B cell (primary cell): ENCODE data around the gene BABAM2.

Experiments
- EZH2 ChIP-seq: IDR thresholded peaks from 2 replicates; pipeline ENCODE4 v1.6.1; 2012; ENCODE audit warnings: borderline replicate concordance, low read depth, mild to moderate bottlenecking, moderate library complexity, low read length; ENCODE audit not compliant: insufficient read depth, poor library complexity, severe bottlenecking
- TF ChIP-seq, protein P1 (sequence below): fragments of 200-600 bp; IDR thresholded peaks from one replicate; pipeline ENCODE4 v1.8.0; 2022; ENCODE audit warnings: antibody characterized with exemption, mild to moderate bottlenecking

DNA sequence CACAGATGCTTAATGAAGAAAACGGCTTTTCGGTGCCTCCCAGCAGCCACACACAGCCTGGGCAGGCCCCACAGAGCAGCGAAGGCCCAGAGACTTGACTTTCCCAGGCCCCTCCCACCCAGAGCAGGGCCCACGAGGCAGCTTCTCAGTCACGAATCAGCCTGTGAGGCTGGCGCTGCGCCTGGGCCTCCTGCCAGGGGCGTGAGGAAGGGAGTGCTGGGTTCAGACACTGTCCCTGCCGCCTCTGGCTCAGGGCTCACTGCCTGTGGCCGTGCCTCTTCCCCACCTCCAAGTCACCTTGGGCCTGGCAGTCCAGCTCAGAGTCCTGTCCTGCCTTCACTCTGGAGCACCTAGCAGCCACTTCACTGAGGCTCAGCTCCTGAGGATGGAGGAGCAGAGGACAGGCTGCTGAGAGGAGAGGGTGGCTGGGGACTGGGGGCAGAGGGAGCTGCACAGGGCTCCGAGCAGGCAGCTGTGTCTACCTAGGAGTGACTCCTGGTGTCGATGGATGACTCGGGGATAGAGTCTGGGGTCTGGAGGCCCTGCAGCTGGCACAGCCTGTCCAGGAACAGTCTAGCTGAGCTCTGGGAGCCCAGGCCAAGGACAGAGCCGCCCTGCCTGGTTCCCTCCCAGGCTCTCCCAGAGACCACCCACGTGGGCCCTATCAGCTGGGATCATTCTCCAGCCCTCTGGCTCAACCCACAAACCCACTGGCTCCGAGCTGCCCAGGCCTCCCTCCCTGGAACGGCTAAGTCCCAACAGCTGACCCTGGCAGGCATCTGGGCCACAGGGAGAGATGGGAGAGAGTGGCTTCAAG is 465.8 kb downstream of the BABAM2 start:
- no peak for TF ChIP-seq EZH2
- TF ChIP-seq, protein P1, sequence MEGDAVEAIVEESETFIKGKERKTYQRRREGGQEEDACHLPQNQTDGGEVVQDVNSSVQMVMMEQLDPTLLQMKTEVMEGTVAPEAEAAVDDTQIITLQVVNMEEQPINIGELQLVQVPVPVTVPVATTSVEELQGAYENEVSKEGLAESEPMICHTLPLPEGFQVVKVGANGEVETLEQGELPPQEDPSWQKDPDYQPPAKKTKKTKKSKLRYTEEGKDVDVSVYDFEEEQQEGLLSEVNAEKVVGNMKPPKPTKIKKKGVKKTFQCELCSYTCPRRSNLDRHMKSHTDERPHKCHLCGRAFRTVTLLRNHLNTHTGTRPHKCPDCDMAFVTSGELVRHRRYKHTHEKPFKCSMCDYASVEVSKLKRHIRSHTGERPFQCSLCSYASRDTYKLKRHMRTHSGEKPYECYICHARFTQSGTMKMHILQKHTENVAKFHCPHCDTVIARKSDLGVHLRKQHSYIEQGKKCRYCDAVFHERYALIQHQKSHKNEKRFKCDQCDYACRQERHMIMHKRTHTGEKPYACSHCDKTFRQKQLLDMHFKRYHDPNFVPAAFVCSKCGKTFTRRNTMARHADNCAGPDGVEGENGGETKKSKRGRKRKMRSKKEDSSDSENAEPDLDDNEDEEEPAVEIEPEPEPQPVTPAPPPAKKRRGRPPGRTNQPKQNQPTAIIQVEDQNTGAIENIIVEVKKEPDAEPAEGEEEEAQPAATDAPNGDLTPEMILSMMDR, result no peak
